HepG2 (cell line): ENCODE results near the gene DNM1L.

Experiments
- HDAC1 ChIP-seq: sonication (generic); formaldehyde crosslinking; IDR thresholded peaks from 2 replicates; pipeline ENCODE4 v1.5.1; 2020; ENCODE audit warnings: mild to moderate bottlenecking, missing genetic modification reagents
- MXD4 ChIP-seq: IDR thresholded peaks from 2 replicates; pipeline ENCODE4 v1.6.1; 2016; ENCODE audit warnings: mild to moderate bottlenecking, missing biosample characterization, missing genetic modification reagents
- MYC ChIP-seq: sonication (generic); formaldehyde crosslinking; IDR thresholded peaks from 2 replicates; pipeline ENCODE4 v1.9.0; 2021; ENCODE audit warnings: missing genetic modification reagents, borderline replicate concordance
- POLR2AphosphoS2 ChIP-seq: IDR thresholded peaks from 2 replicates; pipeline ENCODE4 v1.6.1; 2011; ENCODE audit warnings: low read depth, low read length, improper control_type of control experiment
- ZNF124 ChIP-seq: sonication (generic); formaldehyde crosslinking; IDR thresholded peaks from 2 replicates; pipeline ENCODE4 v1.4.0; 2020; ENCODE audit warnings: missing genetic modification reagents
- ZNF232 ChIP-seq: sonication (generic); formaldehyde crosslinking; IDR thresholded peaks from 2 replicates; pipeline ENCODE4 v1.4.0; 2020; ENCODE audit warnings: missing genetic modification reagents, borderline replicate concordance
- ZNF773 ChIP-seq: sonication (generic); formaldehyde crosslinking; IDR thresholded peaks from 2 replicates; pipeline ENCODE4 v1.4.0; 2020; ENCODE audit warnings: missing genetic modification reagents, borderline replicate concordance
- ZSCAN30 ChIP-seq: sonication (generic); formaldehyde crosslinking; IDR thresholded peaks from 2 replicates; pipeline ENCODE4 v1.5.0; 2020; ENCODE audit warnings: mild to moderate bottlenecking, missing genetic modification reagents
- TF ChIP-seq, protein P1 (sequence below): sonication (generic); formaldehyde crosslinking; IDR thresholded peaks from 2 replicates; pipeline ENCODE4 v1.4.0; 2020; ENCODE audit warnings: low read depth, mild to moderate bottlenecking, missing genetic modification reagents

DNA sequence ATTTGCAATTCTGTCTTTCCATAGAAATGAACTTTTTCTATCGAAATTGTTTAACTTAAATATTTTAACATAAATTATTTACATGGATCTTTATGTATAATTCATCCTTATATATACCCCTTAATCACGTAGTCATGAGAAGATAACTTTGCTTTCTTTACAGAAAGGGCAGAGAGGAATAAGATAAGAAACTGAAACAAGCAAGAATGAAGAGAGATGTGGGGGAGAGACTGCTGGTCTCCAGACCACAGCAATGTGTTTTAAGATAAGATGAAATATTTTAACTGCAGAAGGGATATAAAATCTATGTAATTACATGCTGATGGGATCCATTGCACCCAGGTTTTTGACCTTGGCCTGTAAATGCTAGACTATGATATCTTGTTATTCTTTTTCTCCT lies 34.7 kb upstream of the DNM1L start:
- TF ChIP-seq HDAC1 (CRISPR knock-in tag) (no peak), ZNF773 (CRISPR knock-in tag) (no peak), MYC (CRISPR knock-in tag) (no peak), ZSCAN30 (CRISPR knock-in tag) (no peak), MXD4 (CRISPR knock-in tag) (no peak), POLR2AphosphoS2 (no peak), ZNF124 (CRISPR knock-in tag) (no peak), ZNF232 (CRISPR knock-in tag) (no peak)
- TF ChIP-seq, protein P1, sequence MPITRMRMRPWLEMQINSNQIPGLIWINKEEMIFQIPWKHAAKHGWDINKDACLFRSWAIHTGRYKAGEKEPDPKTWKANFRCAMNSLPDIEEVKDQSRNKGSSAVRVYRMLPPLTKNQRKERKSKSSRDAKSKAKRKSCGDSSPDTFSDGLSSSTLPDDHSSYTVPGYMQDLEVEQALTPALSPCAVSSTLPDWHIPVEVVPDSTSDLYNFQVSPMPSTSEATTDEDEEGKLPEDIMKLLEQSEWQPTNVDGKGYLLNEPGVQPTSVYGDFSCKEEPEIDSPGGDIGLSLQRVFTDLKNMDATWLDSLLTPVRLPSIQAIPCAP (CRISPR knock-in tag), result no peak
